Lower lobe of right lung (tissue), 2 donors: Measurements from ENCODE around the gene RBM22. TPM values are rescaled to one million over a fixed set of nuclear protein-coding genes. Genes with fewer than 3 reads are reported as not detected.

Source experiments
- ATAC-seq, 2 donors: fragments of 200-7000 bp; cut with Tn5 transposase; one replicate each; pipeline ENCODE4 v1.9.1; 2020 to 2022; ENCODE audit warnings: mild to moderate bottlenecking in 2 of 2, moderate library complexity in 2 of 2
- DNase-seq: peaks from one replicate; pipeline ENCODE4 v3.0.0-alpha.2; 2020
- H3K27ac ChIP-seq: fragments of 200-600 bp; one replicate; pipeline ENCODE4 v1.8.0; 2022
- H3K27me3 ChIP-seq: fragments of 200-600 bp; one replicate; pipeline ENCODE4 v1.8.0; 2022; ENCODE audit warnings: low read depth
- H3K36me3 ChIP-seq: fragments of 200-600 bp; one replicate; pipeline ENCODE4 v1.8.0; 2022; ENCODE audit warnings: mild to moderate bottlenecking
- H3K4me1 ChIP-seq: fragments of 200-600 bp; one replicate; pipeline ENCODE4 v1.8.0; 2022
- H3K4me3 ChIP-seq: fragments of 200-600 bp; one replicate; pipeline ENCODE4 v1.8.0; 2022; ENCODE audit warnings: mild to moderate bottlenecking
- H3K9me3 ChIP-seq: fragments of 200-600 bp; one replicate; pipeline ENCODE4 v1.8.0; 2022
- CTCF ChIP-seq: fragments of 200-600 bp; IDR thresholded peaks from one replicate; pipeline ENCODE4 v1.8.0; 2022; ENCODE audit warnings: antibody characterized with exemption, mild to moderate bottlenecking
- intact Hi-C: fragments of 100-400 bp; cut with DNase I; formaldehyde crosslinking; loops from one replicate; pipeline ENCODE4 v1.11.0; 2022
- total RNA-seq: library from RNA; stranded (reverse); fragmentation: NEBNext Ultra II Directional; extraction: Animal tissue kit (Norgen Biotek cat#: 25700); gene quantifications from one replicate; pipeline ENCODE4 v1.2.1, GENCODE V29; 2021
- donor health status: DM: no; HTN: yes; CAD: no; lungs with severe emphysema.

The RBM22 gene
- total RNA-seq, 1 donor from 2014 or later: 46.8 TPM

- intact Hi-C loops: no loop called here
- H3K4me3 ChIP-seq: no peak overlapping the region
- H3K4me1 ChIP-seq: peaks cover 9% of the 10 kb centered on the region
- no peaks in the 10 kb centered on the region for H3K27me3 ChIP-seq
- peak; percentile 86 for DNase-seq
- peak overlapping the region; percentile 78 for H3K27ac ChIP-seq
- peaks cover 52% of the 10 kb centered on the region for H3K36me3 ChIP-seq
- no peaks in the 10 kb centered on the region for H3K9me3 ChIP-seq
- no peak for TF ChIP-seq CTCF
- ATAC-seq: peak; percentile 78 to 84
Measured at GRCh38 chr5:150734579-150735384, 33.9 kb upstream of the RBM22 start.

DNA sequence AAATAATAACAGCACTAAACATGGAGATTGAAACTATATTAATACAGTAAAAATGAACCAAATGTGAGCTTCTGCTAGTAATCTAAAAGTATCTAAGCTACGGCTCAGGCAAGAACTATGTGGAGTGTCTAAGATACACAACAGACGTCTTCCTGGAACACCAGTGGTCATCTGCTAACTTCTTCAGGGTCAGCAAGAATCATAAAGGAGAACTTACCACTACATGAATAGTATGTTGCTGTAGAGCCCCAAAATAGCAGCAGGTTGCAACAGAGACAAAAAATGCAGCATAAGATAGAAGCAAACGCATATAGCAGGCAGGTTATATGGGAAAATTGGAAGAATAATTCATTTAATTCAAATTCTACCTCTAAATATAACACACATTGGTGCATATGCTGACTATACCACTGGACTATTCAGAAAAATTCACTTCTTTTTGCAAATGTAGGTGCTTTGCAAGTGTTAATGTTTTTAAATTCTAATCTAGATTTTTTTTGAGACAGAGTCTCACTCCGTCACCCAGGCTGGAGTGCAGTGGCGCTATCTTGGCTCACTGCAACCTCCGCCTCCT, 30.9 kb upstream of the RBM22 start:
- intact Hi-C loops: no loop called here
- DNase-seq: no peak
- Histone ChIP-seq H3K27me3 (no peaks in the 10 kb centered on the region), H3K36me3 (peaks cover 81% of the 10 kb centered on the region), H3K4me1 (peaks cover 9% of the 10 kb centered on the region), H3K4me3 (no peak overlapping the region), H3K9me3 (no peaks in the 10 kb centered on the region), H3K27ac (peak overlapping the region; percentile 26)
- ATAC-seq: peak in 1 of 2 donors; percentile 60
- TF ChIP-seq CTCF: no peak

DNA sequence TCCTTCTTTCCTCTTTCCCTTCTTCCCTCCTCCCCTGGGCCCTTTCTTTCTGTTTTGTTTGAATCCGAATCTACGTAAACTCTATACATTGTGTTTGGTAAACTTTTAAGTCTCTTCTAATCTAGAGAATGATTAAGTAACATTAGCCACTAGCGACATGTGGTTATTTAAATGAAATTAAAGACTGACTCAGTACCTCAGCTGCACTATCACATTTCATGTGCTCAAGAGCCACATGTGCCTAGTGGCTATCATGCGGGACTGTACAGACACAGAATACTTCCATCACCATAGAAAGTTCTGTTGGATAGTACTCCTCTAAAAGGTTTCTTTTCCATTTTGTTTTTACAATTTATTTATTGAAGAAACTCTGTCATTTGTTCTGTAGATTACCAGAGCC, 29.0 kb upstream of the RBM22 start:
- Histone ChIP-seq H3K27me3 (no peaks in the 10 kb centered on the region), H3K36me3 (peaks cover 94% of the 10 kb centered on the region), H3K27ac (no peak overlapping the region), H3K9me3 (no peaks in the 10 kb centered on the region), H3K4me3 (no peak overlapping the region), H3K4me1 (peaks cover 3% of the 10 kb centered on the region)
- TF ChIP-seq CTCF: no peak
- ATAC-seq (no peak), DNase-seq (no peak)
- intact Hi-C loops: no loop called here

- H3K4me1 ChIP-seq: no peaks in the 10 kb centered on the region
- peaks cover 98% of the 10 kb centered on the region for H3K36me3 ChIP-seq
- no peak overlapping the region for H3K4me3 ChIP-seq
- intact Hi-C loops: no loop called here
- no peaks in the 10 kb centered on the region for H3K27me3 ChIP-seq
- H3K9me3 ChIP-seq: no peaks in the 10 kb centered on the region
- DNase-seq (no peak), ATAC-seq (no peak)
- TF ChIP-seq CTCF: no peak
- no peak overlapping the region for H3K27ac ChIP-seq
Measured at GRCh38 chr5:150723845-150724244, 23.0 kb upstream of the RBM22 start.

DNA sequence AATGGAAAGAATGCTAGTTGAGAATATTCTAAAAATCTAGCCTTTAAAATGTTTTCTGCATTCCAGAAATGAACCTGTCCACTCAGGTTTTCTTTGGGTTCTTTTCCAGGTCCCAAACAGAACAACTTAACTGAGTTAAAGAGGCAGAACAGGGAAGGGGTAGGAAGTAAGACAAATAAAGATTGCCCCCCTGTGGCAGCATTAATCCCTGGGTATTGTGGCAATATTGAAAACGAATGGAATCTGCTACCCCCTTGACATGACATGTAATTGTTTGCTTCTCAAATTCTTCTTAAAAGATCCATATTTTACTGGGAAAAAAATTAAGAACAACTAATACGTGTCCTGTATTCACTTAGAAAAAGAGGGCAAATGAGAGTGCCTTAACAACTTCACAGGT, 9.3 kb upstream of the RBM22 start:
- Histone ChIP-seq H3K4me3 (no peak overlapping the region), H3K27me3 (no peaks in the 10 kb centered on the region), H3K36me3 (peaks cover 84% of the 10 kb centered on the region), H3K9me3 (no peaks in the 10 kb centered on the region), H3K27ac (no peak overlapping the region), H3K4me1 (no peaks in the 10 kb centered on the region)
- DNase-seq (no peak), ATAC-seq (no peak)
- intact Hi-C loops: no loop called here
- peak; percentile 28 for TF ChIP-seq CTCF
